Esophagus (tissue), 2 donors: Measurements from ENCODE around the gene OGFOD3. TPM values are rescaled to one million over a fixed set of nuclear protein-coding genes. Genes with fewer than 3 reads are reported as not detected.
A peak's percentile ranks its signal among the peaks of the same experiment; 100 is the strongest.
"Not testable (repeated sequence)": the region's sequence is repeated elsewhere in the genome, so short reads cannot be mapped to it uniquely, and the experiment has no call there.

ENCODE experiments used
- H3K27ac ChIP-seq, 2 donors: one replicate each; pipeline ENCODE4 v1.5.1; 2013; ENCODE audit warnings: low read depth in 2 of 2, mild to moderate bottlenecking in 2 of 2, inconsistent platforms in 1 of 2, low read length in 1 of 2, moderate library complexity in 1 of 2
- H3K27me3 ChIP-seq, 2 donors: one replicate each; pipeline ENCODE4 v1.6.1; 2013; ENCODE audit warnings: low read length in 2 of 2, control low read depth in 1 of 2, mild to moderate bottlenecking in 1 of 2; ENCODE audit not compliant: insufficient read depth in 2 of 2, control insufficient read depth in 1 of 2
- H3K36me3 ChIP-seq, 2 donors: one replicate each; pipeline ENCODE4 v1.6.1; 2013; ENCODE audit warnings: low read length in 1 of 2; ENCODE audit not compliant: control insufficient read depth in 2 of 2, insufficient read depth in 2 of 2
- H3K4me1 ChIP-seq, 2 donors: one replicate each; pipeline ENCODE4 v1.6.1; 2013; ENCODE audit warnings: low read length in 1 of 2; ENCODE audit not compliant: control insufficient read depth in 2 of 2, insufficient read depth in 2 of 2
- H3K4me3 ChIP-seq, 2 donors: one replicate each; pipeline ENCODE4 v1.5.1; 2013; ENCODE audit warnings: low read length in 2 of 2, mild to moderate bottlenecking in 2 of 2, low read depth in 1 of 2, moderate library complexity in 1 of 2
- H3K9me3 ChIP-seq, 2 donors: one replicate each; pipeline ENCODE4 v1.6.1; 2013; ENCODE audit warnings: mild to moderate bottlenecking in 2 of 2, low read depth in 1 of 2, low read length in 1 of 2, moderate library complexity in 1 of 2; ENCODE audit not compliant: control insufficient read depth in 2 of 2, insufficient read depth in 1 of 2
- WGBS, 2 donors: extraction: QIAGEN DNeasy Blood & Tissue Kit; methylation state at CpG; one replicate each; pipeline ENCODE4 v1.1.7; 2013; 5-methylcytosine and 5-hydroxymethylcytosine counted together
- polyA plus RNA-seq, 2 donors: library from polyadenylated mRNA; stranded (reverse); fragments of 200-250 nt; gene quantifications; one replicate each; pipeline ENCODE4 v1.2.3, GENCODE V29; 2013
- donor health status: healthy with polysubstance abuse.
- donor health status: Bipolar disorder and iron deficiency.

OGFOD3 gene
- polyA plus RNA-seq, 2 donors: 11.4 to 11.6 TPM

GRCh38 chr17:82424001-82424862, 5.8 kb upstream of the OGFOD3 start:
- H3K36me3 ChIP-seq: no peaks in the 10 kb centered on the region
- H3K27me3 ChIP-seq: no peaks in the 10 kb centered on the region
- H3K9me3 ChIP-seq: no peaks in the 10 kb centered on the region
- 86 to 88% methylated on average over 25 of the region's 25 CpGs for WGBS, 2 donors
- H3K4me1 ChIP-seq: no peaks in the 10 kb centered on the region
- H3K4me3 ChIP-seq: no peak overlapping the region
- H3K27ac ChIP-seq: no peak overlapping the region

- Histone ChIP-seq H3K27ac (no peak overlapping the region), H3K27me3 (no peaks in the 10 kb centered on the region), H3K36me3 (no peaks in the 10 kb centered on the region), H3K9me3 (no peaks in the 10 kb centered on the region), H3K4me3 (peak overlapping the region in 1 of 2 donors; percentile 62), H3K4me1 (peaks cover 2 to 3% of the 10 kb centered on the region in 2 donors)
- WGBS, 2 donors: 70 to 80% methylated on average over 2 of the region's 2 CpGs
Observed at GRCh38 chr17:82419540-82419939, 1.2 kb upstream of the OGFOD3 start.

- no peaks in the 10 kb centered on the region for H3K9me3 ChIP-seq
- H3K4me1 ChIP-seq: peaks cover 2 to 3% of the 10 kb centered on the region in 2 donors
- H3K27me3 ChIP-seq: no peaks in the 10 kb centered on the region
- no peak overlapping the region for H3K4me3 ChIP-seq
- 86 to 92% methylated on average over 6 of the region's 6 CpGs for WGBS, 2 donors
- peaks cover 0 to 5% of the 10 kb centered on the region in 2 donors for H3K36me3 ChIP-seq
- H3K27ac ChIP-seq: no peak overlapping the region
Observed at GRCh38 chr17:82416771-82417170, 1.6 kb downstream of the OGFOD3 start.

- Histone ChIP-seq H3K4me3 (no peak overlapping the region), H3K4me1 (peaks cover 2 to 3% of the 10 kb centered on the region in 2 donors), H3K27me3 (no peaks in the 10 kb centered on the region), H3K27ac (no peak overlapping the region), H3K36me3 (peaks cover 0 to 5% of the 10 kb centered on the region in 2 donors), H3K9me3 (no peaks in the 10 kb centered on the region)
- 96 to 97% methylated on average over 4 of the region's 4 CpGs for WGBS, 2 donors
Observed at GRCh38 chr17:82416264-82416663, 2.1 kb downstream of the OGFOD3 start.

GRCh38 chr17:82415786-82416185, 2.6 kb downstream of the OGFOD3 start:
- Histone ChIP-seq H3K9me3 (no peaks in the 10 kb centered on the region), H3K27me3 (no peaks in the 10 kb centered on the region), H3K36me3 (peaks cover 0 to 5% of the 10 kb centered on the region in 2 donors), H3K27ac (no peak overlapping the region), H3K4me1 (peaks cover 2 to 3% of the 10 kb centered on the region in 2 donors), H3K4me3 (no peak overlapping the region)
- 89 to 92% methylated on average over 9 of the region's 9 CpGs for WGBS, 2 donors

GRCh38 chr17:82415336-82415735, 3.0 kb downstream of the OGFOD3 start:
- H3K27ac ChIP-seq: no peak overlapping the region

GRCh38 chr17:82414548-82415281, 3.7 kb downstream of the OGFOD3 start:
- Histone ChIP-seq H3K4me1 (peaks cover 2 to 3% of the 10 kb centered on the region in 2 donors), H3K27ac (no peak overlapping the region), H3K36me3 (peaks cover 0 to 5% of the 10 kb centered on the region in 2 donors), H3K4me3 (no peak overlapping the region), H3K27me3 (no peaks in the 10 kb centered on the region), H3K9me3 (no peaks in the 10 kb centered on the region)
- WGBS, 2 donors: 24 to 26% methylated on average over 38 of the region's 38 CpGs

More at GRCh38 chr17:82415336-82415735, 3.0 kb downstream of the OGFOD3 start:
- 92 to 94% methylated on average over 25 to 26 of the region's 26 CpGs for WGBS, 2 donors
- H3K4me3 ChIP-seq: no peak overlapping the region
- no peaks in the 10 kb centered on the region for H3K27me3 ChIP-seq
- H3K4me1 ChIP-seq: peaks cover 2 to 3% of the 10 kb centered on the region in 2 donors
- peaks cover 0 to 5% of the 10 kb centered on the region in 2 donors for H3K36me3 ChIP-seq
- no peaks in the 10 kb centered on the region for H3K9me3 ChIP-seq

GRCh38 chr17:82412535-82413520, 5.6 kb downstream of the OGFOD3 start:
- WGBS, 2 donors: 79 to 90% methylated on average over 28 to 29 of the region's 29 CpGs
- H3K4me3 ChIP-seq: no peak overlapping the region
- H3K27ac ChIP-seq: no peak overlapping the region
- no peaks in the 10 kb centered on the region for H3K27me3 ChIP-seq
- peaks cover 0 to 9% of the 10 kb centered on the region in 2 donors for H3K36me3 ChIP-seq
- no peaks in the 10 kb centered on the region for H3K9me3 ChIP-seq
- H3K4me1 ChIP-seq: peaks cover under 1 to 2% of the 10 kb centered on the region in 2 donors

GRCh38 chr17:82412081-82412480, 6.3 kb downstream of the OGFOD3 start:
- not testable (repeated sequence) for H3K4me3 ChIP-seq, H3K4me1 ChIP-seq, H3K36me3 ChIP-seq, H3K27me3 ChIP-seq, H3K27ac ChIP-seq, H3K9me3 ChIP-seq
- 90 to 95% methylated on average over 15 to 16 of the region's 16 CpGs for WGBS, 2 donors
